ENCODE measurements around the gene EHD1. TPM values are rescaled to one million over a fixed set of nuclear protein-coding genes. Genes with fewer than 3 reads are reported as not detected.

EHD1 gene
- total RNA-seq, 1 donor from 2014 or later: 133 TPM

DNA sequence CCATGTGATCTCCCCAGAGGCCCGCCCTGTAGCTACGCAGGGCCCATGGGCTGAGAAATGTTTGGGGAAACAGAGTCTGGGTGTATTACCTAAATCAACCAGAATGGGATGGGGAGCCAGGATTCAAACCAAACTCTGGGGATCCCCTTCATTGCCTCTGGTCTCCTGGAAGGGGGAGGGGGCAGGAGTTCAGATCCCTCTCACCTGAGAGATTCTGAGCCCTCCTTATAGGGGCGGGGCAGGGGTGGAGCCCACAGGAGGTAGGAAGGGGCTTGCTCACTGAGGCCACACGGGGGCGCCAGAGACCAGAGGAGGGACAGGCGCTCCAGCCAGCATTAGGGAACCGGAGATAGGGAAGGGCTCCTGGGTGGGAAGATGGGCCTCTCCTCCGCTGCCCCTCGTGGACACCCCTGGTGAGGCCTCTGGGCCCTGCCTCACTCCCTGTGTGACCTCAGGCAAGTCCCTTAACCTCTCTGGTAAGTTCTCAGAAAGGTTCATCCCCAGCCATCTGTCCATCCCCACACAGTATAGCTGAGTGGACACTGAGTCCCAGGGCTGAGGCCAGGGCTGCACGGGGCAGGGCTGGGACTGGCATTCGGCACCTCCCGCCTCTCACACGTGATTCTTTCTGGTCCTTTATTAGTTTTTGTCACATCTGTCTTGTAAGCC lies 31.3 kb downstream of the EHD1 start:
- intact Hi-C loops (cut with micrococcal nuclease): loop anchor here (1.0 to 5.0 kb wide), 11 partner anchors 31 to 270 kb away; partner anchors contain the start of genes ATG2A, EHD1, PPP2R5B and SNX15

DNA sequence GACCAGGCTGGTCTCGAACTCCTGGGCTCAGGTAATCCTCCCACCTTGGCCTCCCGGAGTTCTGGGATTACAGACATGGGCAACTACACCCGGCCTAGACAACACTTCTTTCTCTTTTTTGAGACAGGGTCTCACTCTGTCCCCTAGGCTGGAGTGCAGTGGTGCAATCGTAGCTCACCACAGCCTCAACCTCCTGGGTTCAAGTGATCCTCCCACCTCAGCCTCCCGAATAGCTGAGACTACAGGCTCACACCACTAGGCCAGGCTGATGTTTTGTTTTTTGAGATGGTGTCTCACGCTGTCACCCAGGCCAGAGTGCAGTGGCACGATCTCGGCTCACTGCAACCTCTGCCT lies 32.7 kb downstream of the EHD1 start:
- intact Hi-C loops (cut with micrococcal nuclease): loop anchor here (2.0 to 5.0 kb wide), 3 partner anchors 35 to 79 kb away; partner anchors contain the start of genes MEN1 and PPP2R5B

DNA sequence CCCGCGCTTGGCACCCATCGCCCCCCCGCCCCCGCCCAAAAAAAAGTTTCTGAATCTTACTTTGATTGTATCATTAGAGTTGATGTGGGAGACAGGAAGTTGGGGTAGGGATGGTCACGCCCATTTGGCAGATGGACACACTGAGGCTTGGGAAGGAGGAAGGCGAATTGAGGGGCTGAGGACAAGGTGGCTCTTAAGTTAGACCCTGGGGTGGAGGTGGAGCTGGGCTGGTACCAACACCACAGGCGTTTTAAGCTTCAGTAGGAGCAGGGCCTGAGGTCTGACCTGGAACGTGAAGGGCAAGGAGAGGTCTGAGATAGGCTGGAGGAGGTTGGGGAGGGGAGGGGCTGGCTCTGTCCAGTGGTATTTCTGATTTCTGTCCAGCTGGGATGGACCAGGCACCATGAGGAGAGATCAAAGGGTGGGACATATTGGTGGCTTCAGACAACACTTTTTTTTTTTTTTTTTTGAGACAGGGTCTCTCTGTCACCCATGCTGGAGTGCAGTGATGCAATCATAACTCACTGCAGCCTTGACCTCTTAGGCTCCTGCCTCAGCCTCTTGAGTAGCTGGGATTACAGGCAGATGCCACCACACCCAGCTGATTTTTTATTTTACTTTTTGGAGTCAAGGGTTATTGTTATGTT lies 33.2 kb downstream of the EHD1 start:
- intact Hi-C loops (cut with micrococcal nuclease): loop anchor here (2.0 to 5.0 kb wide), 2 partner anchors 34 to 58 kb away; partner anchors contain the start of gene MEN1

- intact Hi-C loops (cut with micrococcal nuclease): loop anchor here (2.0 to 5.0 kb wide), 2 partner anchors 34 to 57 kb away; partner anchors contain the start of gene MEN1
Measured at GRCh38 chr11:64844330-64845128, 33.9 kb downstream of the EHD1 start, which contains the start of gene CDC42BPG. Gene CDC42BPG (minus strand): TSS chr11:64844653. CDS start chr11:64844569, 84 bp downstream.

GRCh38 chr11:64843686-64844329 lies 34.6 kb downstream of the EHD1 start:
- intact Hi-C loops (cut with micrococcal nuclease): loop anchor here (2.0 kb wide), 1 partner anchor 33 kb away; the partner anchor contains the start of gene MEN1

- intact Hi-C loops (cut with micrococcal nuclease): no loop called here
Measured at GRCh38 chr11:64842851-64843685, 35.4 kb downstream of the EHD1 start.

DNA sequence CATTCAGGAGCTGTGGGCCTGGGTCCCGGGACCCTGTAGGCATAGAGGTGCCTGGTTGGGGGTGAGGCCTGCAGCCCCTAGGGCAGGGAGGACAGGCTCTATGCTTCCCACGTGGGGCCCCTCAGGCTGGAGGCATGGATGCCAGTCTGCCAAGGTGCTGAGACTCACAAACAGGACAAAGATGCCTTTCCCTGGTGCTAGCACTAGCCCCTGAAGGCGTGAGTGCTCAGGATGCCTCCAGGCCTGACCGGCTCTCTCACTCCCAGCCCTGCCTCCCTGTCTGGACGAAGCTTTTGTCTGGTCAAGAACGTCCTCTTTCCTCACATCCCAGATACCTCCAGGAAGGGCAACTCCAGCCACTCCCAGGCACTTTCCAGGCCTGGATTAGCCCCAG lies 36.1 kb downstream of the EHD1 start:
- intact Hi-C loops (cut with micrococcal nuclease): no loop called here

DNA sequence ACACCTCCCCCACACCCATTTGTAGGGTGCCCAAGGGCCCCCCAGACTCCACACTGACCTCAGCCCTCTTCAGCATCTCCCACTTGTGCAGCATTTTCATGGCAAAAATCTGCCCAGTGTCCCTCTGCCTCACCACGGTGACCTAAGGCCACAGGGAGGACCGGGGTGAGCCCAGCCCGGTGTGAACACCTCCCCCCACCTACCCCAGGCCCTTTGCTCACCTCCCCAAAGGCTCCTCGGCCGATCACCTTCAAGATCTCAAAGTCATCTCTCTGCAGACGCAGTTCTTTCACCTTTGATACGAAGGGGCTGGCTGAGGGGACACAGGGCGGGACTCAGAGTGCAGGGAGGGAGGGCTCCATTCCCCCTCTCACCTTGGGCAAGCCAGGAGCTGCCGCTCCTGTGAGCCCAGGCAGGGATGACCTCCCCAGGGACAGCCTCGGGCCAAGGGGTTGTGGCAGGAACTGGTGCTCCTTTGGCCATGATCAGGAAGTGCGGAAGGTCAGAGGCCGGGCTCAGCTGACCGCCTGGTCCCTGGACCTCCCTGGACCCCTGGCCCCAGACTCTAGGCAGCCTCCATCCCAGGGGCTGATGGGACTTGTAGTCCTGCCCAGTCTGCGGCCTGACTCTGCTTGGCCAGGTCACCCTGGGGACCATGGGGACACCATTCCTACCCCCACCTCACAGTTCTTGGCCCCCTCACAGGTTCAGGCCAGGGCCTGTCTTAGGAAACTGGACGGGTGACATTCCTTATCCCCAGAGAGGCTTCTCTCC lies 36.6 kb downstream of the EHD1 start:
- intact Hi-C loops (cut with micrococcal nuclease): no loop called here

DNA sequence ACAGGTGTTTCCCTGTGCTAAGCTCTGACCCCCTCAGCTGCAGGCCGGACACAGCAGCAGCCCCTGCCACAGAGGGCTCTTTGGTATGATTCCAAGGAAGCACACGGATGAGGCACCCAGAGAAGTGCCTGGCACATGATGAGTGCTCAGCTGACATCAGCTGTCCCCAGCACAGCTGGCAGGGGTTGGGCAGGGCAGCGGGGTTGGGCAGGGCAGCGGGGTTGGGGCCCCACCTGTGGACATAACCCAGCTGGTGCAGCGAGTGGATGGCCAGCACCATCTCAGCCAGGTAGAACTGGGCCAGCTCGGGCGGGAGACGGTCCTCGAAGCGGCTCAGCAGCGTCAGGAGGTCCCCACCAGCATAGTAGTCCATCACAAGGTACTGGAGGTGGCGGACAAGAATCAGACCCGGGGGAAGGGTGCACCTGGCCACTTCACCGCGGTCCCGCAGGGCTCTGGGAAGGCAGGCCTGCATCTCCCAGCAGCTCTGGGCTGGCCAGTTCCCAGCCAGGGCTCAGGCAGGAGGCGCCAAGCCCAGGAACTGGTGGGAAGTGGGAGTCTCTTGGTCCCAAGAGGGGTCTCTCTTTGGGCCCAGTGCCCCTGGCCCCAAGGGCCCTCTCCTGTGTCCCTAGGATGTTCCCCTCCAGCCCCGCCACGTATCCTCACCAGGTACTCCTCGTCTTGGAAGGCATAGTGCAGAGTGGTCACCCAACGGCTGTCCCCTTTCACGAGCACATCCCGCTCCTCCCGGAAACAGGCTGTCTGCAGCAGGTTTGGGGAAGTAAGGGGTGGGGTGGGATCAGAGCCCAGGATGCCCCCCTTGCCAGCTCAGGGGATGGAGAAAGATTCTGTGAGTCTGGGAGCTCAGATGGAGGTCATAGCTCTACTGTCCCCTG lies 38.3 kb downstream of the EHD1 start:
- intact Hi-C loops (cut with micrococcal nuclease): no loop called here

- intact Hi-C loops (cut with micrococcal nuclease): no loop called here
Measured at GRCh38 chr11:64839335-64839734, 39.1 kb downstream of the EHD1 start.

DNA sequence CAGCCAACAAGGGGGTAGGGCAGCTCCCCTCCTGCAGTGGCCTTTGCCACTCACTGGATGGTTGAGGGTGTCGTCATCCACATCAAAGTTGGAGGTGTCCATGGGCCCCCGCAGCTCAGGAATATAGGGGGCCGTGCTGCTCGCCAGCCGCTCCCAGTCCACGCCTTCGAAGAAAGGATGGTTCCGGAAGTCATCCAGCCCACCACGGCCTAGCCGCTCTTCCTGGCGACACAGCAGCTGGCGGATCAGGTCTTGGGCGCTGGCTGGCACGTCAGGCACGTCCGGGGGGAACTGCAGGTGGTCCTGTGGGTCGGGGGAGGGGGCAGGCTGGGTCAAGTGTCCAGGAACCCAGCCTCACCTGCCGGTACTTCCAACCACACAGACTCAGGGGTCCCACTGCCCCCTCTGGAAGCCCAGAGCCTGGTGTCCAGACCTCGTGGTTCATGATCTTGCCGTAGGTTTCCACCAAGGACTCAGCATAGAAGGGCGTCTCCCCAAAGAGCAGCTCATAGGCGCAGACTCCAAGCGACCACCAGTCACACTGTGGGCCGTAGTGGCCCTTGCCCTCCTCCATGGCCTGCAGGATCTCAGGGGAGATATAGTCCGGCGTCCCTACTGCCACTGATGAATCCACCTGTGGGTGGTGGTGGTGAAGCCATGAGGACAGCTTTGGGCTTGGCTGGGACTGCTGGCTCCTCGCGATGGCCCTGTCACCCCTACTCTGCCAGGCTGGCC lies 39.7 kb downstream of the EHD1 start:
- intact Hi-C loops (cut with micrococcal nuclease): no loop called here

DNA sequence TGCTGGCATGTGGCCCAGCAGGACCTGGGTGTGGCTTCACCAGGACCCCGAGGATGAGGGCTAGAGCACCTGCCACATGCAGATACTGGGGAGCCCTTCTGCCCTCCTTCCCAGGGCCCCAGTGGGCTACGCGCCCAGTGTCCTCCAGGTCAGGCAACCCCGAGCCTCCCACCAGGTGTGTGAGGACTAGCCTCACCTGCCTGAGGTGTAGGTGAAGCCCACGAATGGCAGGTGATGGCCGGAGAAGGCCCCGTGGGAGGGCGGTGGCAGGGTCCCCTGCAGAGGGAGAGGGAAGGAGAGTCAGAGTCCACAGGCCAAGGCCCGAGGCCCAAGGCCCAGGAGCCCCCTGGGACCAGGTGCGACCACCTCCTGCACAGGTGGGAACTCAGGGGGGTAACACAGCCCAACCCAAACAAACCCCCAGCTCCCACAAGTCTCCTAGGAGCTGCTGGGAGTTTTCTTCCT lies 40.5 kb downstream of the EHD1 start:
- intact Hi-C loops (cut with micrococcal nuclease): no loop called here

GRCh38 chr11:64836448-64837072 lies 41.9 kb downstream of the EHD1 start:
- intact Hi-C loops (cut with micrococcal nuclease): no loop called here

DNA sequence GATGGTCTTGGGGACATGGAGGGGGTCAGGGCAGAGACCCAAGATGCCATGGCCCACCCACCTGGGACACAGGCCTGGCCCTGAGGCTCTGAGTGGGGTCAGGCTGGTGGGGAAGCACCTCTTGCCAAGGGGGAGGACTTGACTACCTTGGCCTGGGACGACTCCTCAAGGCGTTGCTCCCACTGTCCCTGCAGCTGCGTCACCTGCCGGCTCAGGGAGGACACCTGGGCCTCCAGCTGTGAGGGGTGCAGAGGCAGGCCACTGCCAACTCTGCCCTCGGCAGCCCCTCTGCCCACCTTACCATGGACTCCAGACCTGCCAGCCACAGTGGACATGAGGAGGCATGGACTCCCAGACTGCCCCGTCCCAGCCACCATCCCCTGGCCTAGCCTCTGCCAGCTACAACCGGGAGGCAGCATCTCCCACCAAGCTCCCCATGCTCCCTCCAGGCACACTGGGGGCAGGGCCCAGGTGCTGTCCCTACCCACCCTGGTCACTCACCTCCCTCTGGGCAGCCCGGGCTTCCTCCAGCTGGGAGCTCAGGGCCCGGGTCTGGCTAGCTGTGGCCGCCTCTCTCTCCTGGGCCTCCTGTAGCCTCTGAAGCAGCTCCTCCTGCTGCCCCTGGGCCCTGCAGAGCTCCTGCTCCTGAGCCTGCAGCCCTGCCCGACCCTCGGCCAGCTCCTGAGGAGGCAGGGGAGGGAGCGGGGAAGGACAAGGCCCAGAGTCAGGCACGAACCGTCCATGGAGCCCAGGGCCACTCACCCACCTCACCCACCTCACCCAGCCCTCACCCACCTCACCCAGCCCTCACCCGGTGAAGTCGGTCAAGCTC lies 42.6 kb downstream of the EHD1 start:
- intact Hi-C loops (cut with micrococcal nuclease): no loop called here

- intact Hi-C loops (cut with micrococcal nuclease): no loop called here
Measured at GRCh38 chr11:64834723-64835615, 43.5 kb downstream of the EHD1 start.

Measured in T-helper 1 cell treated with Interleukin-12 subunit alpha and Interleukin-12 subunit beta and Interleukin-4 antibody, amounts not matched to agents 30 ng/mL and 1 ng/mL, for 36 hours (primary cell).